HG03442 (cell line): ENCODE data around the gene THAP12.
"Not testable (repeated sequence)": the region's sequence is repeated elsewhere in the genome, so short reads cannot be mapped to it uniquely, and the experiment has no call there.

Experiments used
- ATAC-seq: cut with Tn5 transposase; IDR thresholded peaks from one replicate; pipeline ENCODE4 v1.9.1; 2021; ENCODE audit warnings: mild to moderate bottlenecking, moderate library complexity; ENCODE audit not compliant: unreplicated experiment

THAP12 gene

DNA sequence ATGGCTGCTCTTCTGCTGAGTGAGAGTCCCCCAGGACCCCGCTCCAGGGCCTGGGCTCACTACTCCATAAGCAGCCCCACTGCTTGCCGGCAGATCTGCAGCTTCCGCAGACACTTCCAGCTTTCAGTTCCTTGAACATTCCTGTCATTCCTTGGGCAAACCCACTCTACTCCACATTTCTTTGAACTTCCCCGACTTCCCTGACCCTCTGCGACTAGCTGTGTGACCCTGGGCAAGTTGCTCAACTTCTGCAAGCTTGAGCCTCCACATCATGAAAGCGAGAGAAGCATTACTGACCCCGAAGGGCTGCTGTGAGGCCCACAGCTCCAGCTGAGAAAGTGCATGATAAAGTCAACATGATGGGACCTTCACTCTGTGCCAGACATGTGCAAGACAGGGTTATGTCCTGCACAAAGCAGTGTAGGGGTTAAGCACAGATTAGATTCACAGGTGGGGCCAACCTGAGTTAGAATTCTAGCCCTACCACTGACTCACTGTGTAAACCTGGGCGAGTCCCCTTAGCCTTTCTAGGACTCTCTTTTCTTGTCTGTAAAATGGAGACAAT is 51.8 kb downstream of the THAP12 start:
- ATAC-seq, result no peak

DNA sequence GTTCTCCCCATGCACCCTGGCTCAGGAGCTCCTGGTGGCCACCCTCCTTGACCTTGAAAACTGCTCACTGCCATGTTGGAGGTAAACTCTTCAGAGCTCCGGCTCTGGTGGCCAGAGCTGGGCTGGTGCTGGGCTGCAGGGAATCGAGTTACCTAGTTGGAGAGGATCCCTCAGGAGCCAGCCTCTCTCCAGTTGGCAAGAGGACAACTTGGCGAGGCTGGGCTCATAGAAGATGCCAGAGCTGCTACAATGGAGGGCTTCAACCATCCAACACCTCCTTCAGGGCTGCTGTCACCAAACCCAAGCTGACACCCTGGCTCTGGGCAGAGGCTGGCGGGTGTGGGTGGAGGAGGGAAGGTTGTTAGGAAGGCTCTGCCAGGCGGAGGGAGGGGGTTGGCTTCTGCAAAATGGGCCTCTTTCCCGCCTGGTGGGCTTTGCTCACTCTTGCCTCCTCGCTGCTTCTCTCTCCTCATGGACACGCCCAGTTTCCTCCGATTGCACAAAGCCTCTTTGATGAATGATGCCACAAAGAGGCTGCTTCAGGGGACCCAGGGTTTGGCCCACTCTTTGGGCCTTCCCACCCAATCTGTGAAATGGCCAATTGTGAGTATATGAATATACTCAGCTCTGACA is 53.1 kb downstream of the THAP12 start:
- no peak for ATAC-seq

DNA sequence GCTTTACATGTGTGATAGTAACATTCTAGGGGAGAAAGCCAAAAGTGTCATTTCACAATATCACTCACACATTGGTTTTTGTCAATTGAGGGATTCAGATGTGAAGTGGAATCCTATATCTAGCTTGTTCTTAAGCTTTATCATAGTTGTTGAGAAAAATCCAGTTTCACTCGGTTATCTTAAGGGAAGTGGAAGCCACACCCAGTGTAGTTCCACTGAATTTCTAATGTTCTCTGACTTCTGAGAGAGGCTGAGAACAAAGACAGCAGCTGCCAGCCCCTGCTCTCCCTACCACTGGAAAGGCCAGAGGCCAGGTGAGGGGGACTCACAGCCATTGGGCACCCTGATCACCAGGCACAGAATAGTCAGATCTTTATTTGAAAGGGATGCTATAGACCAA is 53.7 kb downstream of the THAP12 start:
- no peak for ATAC-seq

DNA sequence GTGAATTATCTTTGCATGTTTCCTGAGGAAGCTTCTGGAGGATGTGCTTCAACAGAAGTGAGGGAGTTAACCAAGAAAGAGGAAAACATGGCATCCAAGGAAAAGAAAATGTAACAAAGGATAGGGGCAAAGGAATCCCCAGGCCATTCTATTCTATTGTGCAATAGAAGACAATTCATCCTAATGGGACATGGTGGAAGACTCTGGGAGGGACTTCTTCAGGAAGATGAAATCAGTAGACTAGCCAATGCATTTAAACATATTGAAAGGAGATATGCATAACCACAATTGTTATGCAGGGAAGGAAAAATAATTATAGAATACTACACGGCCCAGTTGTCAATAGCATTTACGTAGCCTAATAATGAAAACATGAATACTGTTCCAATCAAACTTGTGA is 55.7 kb downstream of the THAP12 start:
- ATAC-seq, result no peak

DNA sequence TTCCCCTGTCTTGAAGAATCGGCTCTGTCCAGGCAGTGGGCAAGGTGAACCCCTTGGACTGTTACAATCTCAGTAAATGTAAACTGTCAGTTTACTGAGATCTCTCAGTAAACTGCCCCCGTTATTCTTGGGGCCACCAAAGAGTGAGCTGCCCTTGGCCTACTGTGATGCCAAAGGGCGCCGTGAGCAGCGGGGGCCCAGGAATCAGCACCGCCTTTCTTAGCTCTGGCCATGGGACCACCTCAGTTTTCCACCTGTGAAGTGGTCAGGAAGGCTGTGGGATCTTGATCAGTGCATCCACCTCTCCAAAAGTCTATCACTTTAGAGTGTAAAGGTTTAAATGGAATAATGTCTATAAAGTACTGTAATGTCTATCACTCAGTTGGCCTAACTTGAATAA is 57.1 kb downstream of the THAP12 start:
- ATAC-seq, result no peak

DNA sequence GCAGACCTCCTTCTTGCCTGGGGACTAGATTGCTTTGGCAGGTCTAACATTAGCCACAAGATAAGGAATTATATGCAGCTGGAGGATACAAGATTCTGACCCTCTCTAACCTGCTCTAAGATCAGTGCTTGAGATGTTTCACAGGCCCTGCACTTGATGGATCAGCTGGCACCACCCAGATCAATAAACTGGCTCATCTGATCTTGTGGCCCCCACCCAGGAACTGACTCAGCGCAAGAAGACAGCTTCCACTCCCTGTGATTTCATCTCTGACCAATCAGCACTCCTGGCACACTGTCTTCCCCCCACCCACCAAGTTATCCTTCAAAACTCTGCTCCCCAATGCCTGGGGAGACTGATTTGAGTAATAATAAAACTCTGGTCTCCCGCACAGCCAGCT is 57.6 kb downstream of the THAP12 start:
- not testable (repeated sequence) for ATAC-seq

DNA sequence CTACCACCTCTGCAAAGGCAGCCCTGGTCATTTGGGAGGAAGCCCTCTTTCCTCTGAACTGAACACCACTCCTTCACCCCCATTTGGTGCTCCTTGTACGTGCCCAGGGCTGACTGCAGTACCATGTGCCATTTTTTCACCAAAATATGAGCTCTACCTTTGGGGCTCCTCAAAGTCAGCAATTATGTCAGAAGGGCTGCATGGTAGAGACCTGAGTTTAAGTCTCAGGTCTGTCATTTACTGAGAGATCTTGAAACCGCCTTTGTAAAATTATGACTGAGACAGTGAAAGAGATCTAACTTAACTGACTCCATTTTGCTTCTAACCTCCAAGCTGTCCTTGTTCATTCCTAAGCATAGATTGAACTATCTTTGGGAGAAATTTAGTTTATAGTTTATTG is 58.0 kb downstream of the THAP12 start:
- no peak for ATAC-seq

DNA sequence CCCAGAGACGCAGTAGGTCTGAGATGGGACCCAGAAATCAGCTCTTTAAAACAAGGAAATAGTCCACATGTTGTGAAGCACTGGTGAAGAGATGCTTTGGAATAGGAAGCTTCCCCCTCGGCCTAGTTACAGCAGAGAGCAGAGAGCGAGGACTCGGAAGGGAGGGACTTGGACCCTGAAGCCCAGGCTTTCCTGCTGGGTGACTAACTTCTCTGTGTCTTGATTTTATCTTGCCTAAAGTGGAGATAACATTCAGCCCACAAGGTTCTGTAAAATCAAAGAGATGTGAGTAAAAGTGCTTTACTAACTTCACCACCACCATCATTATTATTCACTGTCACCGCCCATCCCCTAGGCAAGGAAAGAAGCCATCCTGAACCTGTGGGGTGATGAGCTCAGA is 58.4 kb downstream of the THAP12 start:
- ATAC-seq, result no peak

DNA sequence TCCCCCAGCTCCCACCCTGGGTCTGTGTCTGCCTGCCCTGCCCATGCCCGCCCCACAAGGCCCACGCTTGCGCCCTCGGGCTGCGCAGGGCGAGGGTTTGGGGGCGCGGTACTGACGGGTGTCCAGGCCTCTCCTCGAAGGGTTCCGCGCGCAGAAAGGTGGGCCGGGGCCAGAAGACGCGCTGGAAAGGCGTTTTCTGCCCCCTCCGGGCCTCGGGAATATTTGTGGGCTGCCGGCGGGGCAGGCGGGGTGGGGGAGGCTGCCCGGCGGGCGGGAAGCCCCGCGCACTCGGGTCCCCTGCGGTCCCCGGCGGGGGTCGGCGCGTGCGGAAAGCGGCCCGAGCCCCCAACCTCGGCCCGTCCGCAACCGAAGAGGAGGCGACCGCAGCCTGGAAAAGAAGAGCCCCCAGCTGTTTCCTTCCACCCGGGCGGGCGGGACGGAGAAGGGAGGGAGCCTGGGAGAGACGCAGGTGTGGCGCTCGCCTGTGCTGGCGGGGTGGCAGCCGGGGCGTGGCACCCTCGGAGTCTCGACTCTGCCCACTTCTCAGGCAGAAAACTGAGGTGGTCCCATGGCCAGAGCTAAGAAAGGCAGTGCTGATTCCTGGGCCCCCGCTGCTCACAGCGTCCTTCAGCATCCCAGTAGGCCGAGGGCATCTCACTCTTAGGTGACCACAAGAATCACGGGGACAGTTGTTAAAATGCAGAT is 59.0 kb downstream of the THAP12 start:
- ATAC-seq, result no peak

DNA sequence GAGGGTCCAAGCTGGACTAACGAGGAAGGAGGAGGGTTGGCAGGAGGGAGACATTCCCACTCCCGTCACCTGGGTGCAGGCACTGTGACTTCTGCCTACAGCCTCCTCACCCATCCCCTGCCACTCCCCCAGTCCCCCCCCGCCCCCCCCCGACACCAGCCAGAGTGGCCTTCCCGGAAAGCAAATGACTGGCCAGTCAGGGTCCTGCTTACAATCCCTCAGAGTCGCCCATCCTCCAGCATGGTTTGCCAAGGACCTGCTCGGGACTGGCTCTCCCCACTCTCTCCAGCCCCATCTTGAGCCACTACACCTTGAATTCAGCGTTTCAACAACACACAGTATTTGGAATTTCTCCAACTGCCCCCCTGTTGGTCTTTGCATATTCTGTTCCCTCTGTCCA is 59.6 kb downstream of the THAP12 start:
- ATAC-seq, result no peak

DNA sequence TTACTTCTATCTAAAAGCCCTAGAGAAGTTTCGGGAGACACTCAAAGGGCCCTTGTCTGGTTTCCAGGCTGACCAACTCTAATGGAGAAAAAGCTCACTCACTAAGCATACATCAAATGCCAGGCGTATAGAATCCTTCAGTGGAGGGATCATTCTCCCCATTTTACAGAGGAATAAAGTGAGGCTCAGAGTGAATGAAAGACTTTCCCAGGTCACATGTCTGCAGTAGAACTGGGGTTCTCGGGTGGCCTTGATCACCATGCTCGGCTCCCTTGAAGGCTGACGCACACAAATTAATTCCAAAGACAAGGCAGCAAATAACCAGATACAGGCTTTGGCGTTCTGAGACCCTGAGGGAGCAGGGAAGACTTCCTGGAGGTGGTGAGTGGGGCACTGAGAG is 60.0 kb downstream of the THAP12 start:
- no peak for ATAC-seq

DNA sequence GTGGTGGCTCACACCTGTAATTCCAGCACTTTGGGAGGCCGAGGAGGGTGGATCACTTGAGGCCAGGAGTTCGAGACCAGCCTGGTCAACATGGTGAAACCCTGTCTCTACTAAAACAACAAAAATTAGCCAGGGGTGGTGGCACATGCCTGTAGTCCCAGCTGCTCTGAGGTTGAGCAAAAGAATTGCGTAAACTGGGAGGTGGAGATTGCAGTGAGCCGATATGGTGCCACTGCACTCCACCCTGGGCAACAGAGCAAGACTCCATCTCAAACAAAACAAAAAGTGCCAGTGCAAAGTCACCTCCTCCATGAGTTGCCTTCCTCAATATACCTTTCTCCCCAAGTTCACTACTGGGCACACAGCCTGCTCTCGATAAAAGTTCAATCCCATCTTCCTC is 61.1 kb downstream of the THAP12 start:
- ATAC-seq, result not testable (repeated sequence)

DNA sequence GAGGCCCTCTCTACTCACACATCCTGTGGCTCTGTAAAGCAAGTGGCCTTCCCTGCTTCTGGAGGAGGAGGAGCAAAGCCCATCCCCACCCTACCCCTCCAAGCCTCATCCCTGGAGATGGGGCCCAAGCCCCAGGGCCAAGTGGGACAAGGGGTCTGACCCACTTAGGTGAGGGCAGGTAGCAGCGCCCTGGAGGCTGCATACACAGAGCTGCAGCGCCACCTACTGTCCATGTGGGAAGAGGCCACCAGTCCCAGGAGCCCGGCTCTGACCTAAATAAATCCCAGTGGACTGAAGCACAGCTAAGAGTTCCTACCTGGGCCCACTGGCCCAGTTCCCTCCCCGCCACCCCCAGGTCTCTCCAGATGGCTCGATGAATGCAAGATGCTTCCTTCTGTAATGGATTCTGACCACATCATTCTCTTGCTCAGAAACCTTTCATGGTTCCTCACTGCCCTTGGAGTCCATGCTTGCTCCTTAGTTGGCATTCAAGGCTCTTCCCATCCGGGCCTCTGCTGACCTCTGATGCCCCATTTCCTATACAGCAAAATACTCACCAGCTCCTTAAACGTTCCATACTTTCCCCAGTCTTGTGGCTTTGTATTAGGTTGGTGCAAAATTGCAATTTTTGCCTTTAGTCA is 62.1 kb downstream of the THAP12 start:
- ATAC-seq, result peak; percentile 68

DNA sequence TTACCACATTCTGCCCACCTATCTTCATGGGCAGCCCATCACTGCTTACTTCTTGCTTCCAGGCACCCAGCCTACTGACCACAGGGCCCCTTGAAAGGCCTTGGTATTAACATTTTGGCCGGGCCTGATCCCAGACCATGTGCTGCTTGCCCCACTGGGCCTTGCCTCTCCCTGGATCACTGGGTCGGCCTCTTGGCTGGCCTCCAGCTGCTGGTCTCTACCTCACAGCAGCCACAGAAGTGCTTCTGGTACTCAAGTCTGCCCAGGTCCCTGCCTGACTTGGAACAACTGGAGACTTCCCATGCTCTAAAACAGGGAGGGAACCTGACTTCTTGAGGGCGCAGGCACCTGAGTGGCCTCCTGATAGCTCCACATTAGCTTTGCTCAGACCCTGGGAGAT is 63.6 kb downstream of the THAP12 start:
- no peak for ATAC-seq

DNA sequence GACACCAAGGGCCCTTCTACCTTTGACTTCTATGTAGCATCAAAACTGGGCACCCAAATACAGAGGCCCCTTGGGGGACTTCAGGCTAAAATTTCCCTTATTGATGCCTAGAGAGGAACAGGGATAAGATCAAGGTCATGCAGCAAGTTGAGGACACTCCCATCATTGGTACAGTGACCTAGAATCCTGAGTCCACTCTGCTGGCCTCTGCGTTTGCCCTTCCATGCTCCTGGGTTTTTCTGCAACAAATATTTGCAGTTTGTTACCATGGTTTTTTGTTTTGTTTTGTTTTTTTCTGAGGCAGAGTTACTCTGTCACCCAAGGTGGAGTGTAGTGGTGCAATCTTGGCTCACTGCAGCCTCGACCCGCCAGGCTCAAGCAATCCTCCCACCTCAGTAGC is 64.2 kb downstream of the THAP12 start:
- no peak for ATAC-seq

DNA sequence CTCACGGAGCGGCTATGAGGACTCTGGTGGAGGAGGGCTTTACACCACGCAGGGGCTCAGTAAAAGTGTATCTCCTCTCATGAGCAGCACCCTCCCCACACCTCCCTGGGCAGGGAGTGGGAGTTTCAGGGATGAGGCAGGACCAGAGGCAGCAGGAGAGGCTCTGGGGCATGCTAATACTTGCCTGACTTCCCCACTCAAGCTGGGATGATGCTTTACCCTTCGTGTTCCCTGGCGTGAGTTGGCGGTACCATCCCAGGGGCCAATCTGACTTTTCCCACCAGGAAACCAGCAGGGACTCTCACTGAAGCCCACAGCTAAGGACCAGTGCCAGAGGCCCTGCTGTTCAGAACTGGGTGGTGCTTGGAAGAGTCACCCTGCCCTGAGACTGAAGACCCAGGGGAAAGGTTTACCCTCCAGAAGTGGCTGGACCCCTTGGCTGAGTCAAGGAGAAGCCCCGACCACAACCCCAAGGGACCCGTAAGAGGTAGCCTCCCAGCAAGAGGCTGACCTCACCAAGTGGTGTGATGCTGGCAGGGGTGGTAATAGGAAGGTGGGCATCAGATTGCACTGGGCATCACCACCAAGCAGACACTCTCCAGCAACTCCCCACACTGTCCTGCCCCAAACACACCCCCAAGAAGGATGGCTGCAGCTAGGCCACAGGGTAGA is 65.6 kb downstream of the THAP12 start:
- ATAC-seq, result no peak

DNA sequence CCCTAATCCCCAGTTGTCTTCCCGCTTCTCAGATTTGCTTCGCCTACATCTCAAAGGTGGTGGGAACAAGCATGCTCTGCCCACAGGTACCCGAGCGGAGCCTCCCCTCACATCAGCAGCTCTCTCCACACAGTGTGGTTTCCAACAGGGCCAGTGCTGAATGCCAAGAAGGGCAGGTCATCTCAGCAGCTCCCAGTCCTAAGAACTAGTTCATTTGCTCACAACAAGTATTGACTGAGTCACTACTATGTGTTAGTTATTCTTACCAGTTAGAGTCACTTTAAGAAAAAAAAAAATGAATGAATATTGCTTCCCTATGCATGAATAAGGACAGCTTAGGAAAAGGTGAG is 66.2 kb downstream of the THAP12 start:
- no peak for ATAC-seq

DNA sequence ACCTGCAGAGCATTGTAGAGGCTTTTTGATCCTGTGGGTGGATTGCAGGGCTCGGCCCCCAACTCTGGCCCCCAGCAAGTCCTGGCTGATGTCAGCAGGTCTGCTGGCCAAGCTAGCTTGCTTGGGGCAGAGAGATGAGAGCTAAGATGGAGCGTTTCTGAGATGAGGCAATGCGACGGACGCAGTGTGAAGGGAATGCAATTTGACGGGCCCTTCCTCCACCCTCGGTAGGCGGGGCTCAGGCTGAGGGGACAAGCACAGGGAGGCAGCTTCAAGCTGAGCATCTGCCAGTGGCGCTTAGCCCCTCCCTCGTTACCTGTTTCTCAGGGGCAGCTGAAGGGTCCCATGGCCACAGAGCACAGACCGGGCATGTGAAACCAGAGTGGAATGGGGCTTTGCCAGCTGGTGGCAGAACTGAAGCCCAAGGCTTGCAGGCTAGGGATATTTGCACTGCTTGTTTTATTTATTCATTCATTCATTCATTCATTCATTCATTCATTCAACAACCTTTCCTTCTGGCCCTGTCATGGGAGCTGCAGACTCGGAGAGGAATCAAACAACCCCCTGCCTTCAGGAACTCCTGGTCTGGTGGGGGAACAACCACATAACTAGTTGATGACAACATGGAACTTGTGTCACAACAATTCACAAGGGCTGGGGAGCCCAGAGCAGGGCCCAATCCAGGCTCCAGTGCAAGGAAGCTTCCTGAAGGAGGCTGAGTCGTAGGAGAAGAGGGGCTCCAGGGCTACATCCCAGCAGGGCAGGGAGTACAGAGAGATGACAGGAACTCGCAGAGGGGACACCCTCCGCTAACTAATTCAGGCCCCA is 66.8 kb downstream of the THAP12 start:
- ATAC-seq, result no peak

DNA sequence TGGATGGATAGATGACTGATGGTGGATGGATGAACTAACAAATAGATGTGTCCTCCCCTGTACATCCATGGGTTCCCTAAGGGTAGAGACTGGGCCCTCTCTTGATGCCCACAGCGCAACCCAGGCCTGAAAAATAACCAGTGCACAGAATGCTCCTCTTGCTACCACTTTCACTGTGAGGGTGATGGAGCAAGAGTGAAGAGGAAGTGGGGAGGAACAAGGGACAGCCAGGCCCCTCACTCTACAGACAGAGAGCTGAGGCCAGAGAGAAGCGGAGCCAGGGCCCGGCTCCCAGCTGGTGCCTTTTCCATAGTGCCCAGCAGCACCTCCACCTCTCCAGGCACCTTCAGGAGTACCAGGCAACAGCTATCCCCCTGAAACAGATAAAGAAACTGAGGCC is 67.7 kb downstream of the THAP12 start:
- no peak for ATAC-seq

DNA sequence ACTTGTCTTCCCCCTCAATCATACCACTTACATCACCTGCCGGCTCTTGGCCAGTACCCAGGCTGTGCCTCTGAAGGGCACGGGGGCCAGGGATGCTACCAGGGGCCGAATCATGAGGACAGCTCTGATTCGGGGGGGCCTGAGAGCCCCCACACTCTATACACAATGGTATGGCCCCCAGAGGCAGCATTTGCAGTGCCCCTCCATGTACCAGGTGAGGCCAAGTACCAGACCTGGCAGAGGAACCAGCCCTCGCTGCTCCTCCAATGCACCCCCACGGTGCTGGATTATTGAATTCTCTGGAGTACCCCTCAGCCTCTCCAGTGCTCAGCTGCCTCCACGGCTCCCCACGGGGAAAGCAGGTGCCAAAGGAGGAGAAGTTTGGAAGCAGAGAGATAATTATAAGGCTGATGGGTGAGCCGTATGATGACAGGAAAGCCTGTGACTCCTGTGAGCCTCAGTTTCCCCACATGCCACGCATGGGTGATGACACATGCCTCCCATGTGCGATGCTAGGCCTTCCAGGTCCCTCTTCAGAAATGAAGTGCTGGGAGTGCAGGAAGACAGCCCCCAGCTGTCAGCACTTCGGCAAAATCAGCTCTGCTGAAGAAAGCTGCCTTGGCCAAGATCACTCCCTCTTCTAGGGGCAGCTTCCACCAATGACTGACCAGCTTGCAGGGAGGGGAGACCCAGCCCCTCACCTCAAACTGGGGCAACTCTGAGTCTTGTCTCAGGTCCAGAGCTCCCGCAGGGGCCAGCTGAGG is 69.9 kb downstream of the THAP12 start:
- ATAC-seq, result no peak
